A673 (cell line): Measurements from ENCODE around the gene COL9A2. TPM values are rescaled to one million over a fixed set of nuclear protein-coding genes. Genes with fewer than 3 reads are reported as not detected.

Experiments
- BruUV-seq: library from RNA; stranded (reverse); fragments of 400-500 nt; replicated peaks from 2 replicates; lab custom pipeline; 2021; lab: Mats Ljungman, UMichigan
- CTCF ChIA-PET: fragments of 300-600 bp; sonication (Branson Sonifier 250); formaldehyde crosslinking; loops from one replicate; lab custom pipeline; 2022; ENCODE audit warnings: antibody characterized with exemption; lab: Charles Lee
- POLR2A ChIA-PET: fragments of 300-600 bp; sonication (Branson Sonifier 250); formaldehyde crosslinking; loops from one replicate; lab custom pipeline; 2022; ENCODE audit warnings: antibody characterized with exemption; ENCODE audit not compliant: low non-redundant PET; lab: Charles Lee
- DNase-seq: peaks from one replicate; pipeline ENCODE4 v3.0.0-alpha.2; 2015; ENCODE audit warnings: low spot score
- H3K27ac ChIP-seq: fragments of 200-600 bp; sonication (generic); 2 replicates; pipeline ENCODE4 v1.5.1; 2016; ENCODE audit warnings: mixed run types, low read depth, mild to moderate bottlenecking, mixed read lengths, antibody characterized with exemption, low read length; ENCODE audit not compliant: poor library complexity, severe bottlenecking
- H3K27me3 ChIP-seq: fragments of 200-600 bp; sonication (generic); replicated peaks from 2 replicates; pipeline ENCODE4 v1.6.1; 2017; ENCODE audit warnings: mixed run types, low read depth, mild to moderate bottlenecking, mixed read lengths, antibody characterized with exemption, low read length; ENCODE audit not compliant: insufficient read depth, poor library complexity
- H3K36me3 ChIP-seq: fragments of 200-600 bp; sonication (generic); 2 replicates; pipeline ENCODE4 v1.6.1; 2016; ENCODE audit warnings: mixed run types, mild to moderate bottlenecking, mixed read lengths, antibody characterized with exemption, low read length; ENCODE audit not compliant: insufficient read depth, poor library complexity, severe bottlenecking
- H3K4me1 ChIP-seq: fragments of 200-600 bp; sonication (generic); 2 replicates; pipeline ENCODE4 v1.6.1; 2017; ENCODE audit warnings: mixed run types, mild to moderate bottlenecking, mixed read lengths, antibody characterized with exemption, low read length; ENCODE audit not compliant: insufficient read depth, poor library complexity, severe bottlenecking
- H3K4me3 ChIP-seq: fragments of 200-600 bp; sonication (generic); 2 replicates; pipeline ENCODE4 v1.5.1; 2016; ENCODE audit warnings: low read depth, mixed run types, mild to moderate bottlenecking, mixed read lengths, low read length; ENCODE audit not compliant: poor library complexity, severe bottlenecking
- H3K9me3 ChIP-seq: fragments of 200-600 bp; sonication (generic); 2 replicates; pipeline ENCODE4 v1.6.1; 2016; ENCODE audit warnings: mixed run types, low read depth, mild to moderate bottlenecking, mixed read lengths, antibody characterized with exemption, low read length; ENCODE audit not compliant: poor library complexity, severe bottlenecking
- CTCF ChIP-seq: fragments of 300-800, 200-600 bp; sonication (generic); conservative IDR thresholded peaks from 2 replicates; pipeline ENCODE4 v1.5.1; 2017; ENCODE audit warnings: low read depth, mild to moderate bottlenecking, antibody characterized with exemption, low read length, moderate library complexity, mixed read lengths
- EZH2 ChIP-seq: fragments of 200-600 bp; sonication (generic); IDR thresholded peaks from 2 replicates; pipeline ENCODE4 v1.6.1; 2017; ENCODE audit warnings: borderline replicate concordance, low read depth, mild to moderate bottlenecking, mixed read lengths, antibody characterized with exemption, low read length; ENCODE audit not compliant: poor library complexity, severe bottlenecking
- intact Hi-C: fragments of 100-400 bp; cut with micrococcal nuclease; formaldehyde crosslinking; loops from one replicate; pipeline ENCODE4 v1.10.0; 2022; ENCODE audit not compliant: unreplicated experiment
- total RNA-seq: library from RNA; stranded (reverse); gene quantifications from 2 replicates; pipeline ENCODE4 v1.2.3, GENCODE V29; 2021

COL9A2 gene
- total RNA-seq, 1 experiment from 2014 or later: 5.2 TPM

- peaks cover 31% of the 10 kb centered on the region for H3K36me3 ChIP-seq
- CTCF ChIA-PET: no interaction called here
- H3K4me3 ChIP-seq: no peak overlapping the region
- no peaks in the 10 kb centered on the region for H3K4me1 ChIP-seq
- H3K27ac ChIP-seq: no peak overlapping the region
- TF ChIP-seq EZH2: no peak
- TF ChIP-seq CTCF: no peak
- H3K9me3 ChIP-seq: no peaks in the 10 kb centered on the region
- no TSS peak for BruUV-seq
- intact Hi-C loops: no loop called here
- DNase-seq: no peak
- POLR2A ChIA-PET: no interaction called here
- H3K27me3 ChIP-seq: no peaks in the 10 kb centered on the region
These were observed 25.8 kb downstream of the COL9A2 start for GRCh38 chr1:40291293-40291692.

GRCh38 chr1:40281853-40282252 is 35.2 kb downstream of the COL9A2 start:
- Histone ChIP-seq H3K27ac (no peak overlapping the region), H3K36me3 (peaks cover 18% of the 10 kb centered on the region), H3K4me3 (no peak overlapping the region), H3K4me1 (no peaks in the 10 kb centered on the region), H3K27me3 (no peaks in the 10 kb centered on the region), H3K9me3 (no peaks in the 10 kb centered on the region)
- no TSS peak for BruUV-seq
- TF ChIP-seq EZH2: no peak
- TF ChIP-seq CTCF: no peak
- ChIA-PET CTCF (interaction anchor here (1.0 kb wide), 1 partner anchor 33 kb away, joined by 3 read pairs; no protein-coding TSS in a partner anchor), POLR2A (interaction anchor here (0.5 to 0.6 kb wide), 2 partner anchors 106 to 1367 kb away, joined by 3 to 6 read pairs; no protein-coding TSS in a partner anchor)
- DNase-seq: no peak
- intact Hi-C loops: no loop called here

GRCh38 chr1:40276122-40276521 is 41.0 kb downstream of the COL9A2 start:
- BruUV-seq: no TSS peak
- Histone ChIP-seq H3K4me3 (no peak overlapping the region), H3K9me3 (no peaks in the 10 kb centered on the region), H3K27me3 (no peaks in the 10 kb centered on the region), H3K36me3 (peaks cover 26% of the 10 kb centered on the region), H3K4me1 (no peaks in the 10 kb centered on the region), H3K27ac (no peak overlapping the region)
- TF ChIP-seq CTCF: no peak
- TF ChIP-seq EZH2: no peak
- DNase-seq: no peak
- ChIA-PET POLR2A (no interaction called here), CTCF (no interaction called here)
- intact Hi-C loops: no loop called here
